Activated naive CD4-positive, alpha-beta T cell treated with anti-CD3 and anti-CD28 coated beads, Interleukin-2, amount 50 U/mL, for 16 hours (primary cell): ENCODE results near the gene SLFN12L.
"Not testable (repeated sequence)": the region's sequence is repeated elsewhere in the genome, so short reads cannot be mapped to it uniquely, and the experiment has no call there.

Experiments
- DNase-seq: peaks from one replicate; pipeline ENCODE4 v3.0.0-alpha.2; 2020

Gene SLFN12L

DNA sequence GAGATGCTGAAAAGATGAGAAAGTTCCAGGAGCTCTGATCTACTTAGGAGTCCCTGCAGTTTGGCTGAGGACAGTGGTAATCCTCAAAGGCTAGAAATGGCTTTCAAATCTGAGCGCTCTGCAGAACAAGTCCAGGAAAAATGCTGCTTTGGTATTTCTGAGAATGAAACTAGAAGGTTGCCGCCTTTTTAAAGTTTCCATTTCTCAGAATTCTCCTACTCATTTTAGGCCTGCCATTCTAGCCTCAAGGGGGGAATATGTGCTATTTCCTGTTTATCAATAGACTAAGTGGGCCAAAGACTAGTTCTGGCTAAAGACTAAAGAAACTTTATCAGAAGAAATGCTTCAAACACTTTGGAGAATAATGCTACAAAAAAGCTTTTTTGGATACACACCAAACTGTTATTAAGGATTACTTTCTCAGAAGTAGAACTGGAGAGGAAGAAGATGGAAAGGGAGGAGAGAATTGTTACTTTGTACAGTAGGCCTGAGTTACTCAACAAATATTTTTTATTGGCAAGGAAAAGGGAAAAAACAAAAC is at the start of gene SLFN12L:
SLFN12L (minus strand) TSS at position 78 of the 541 bp plus-strand sequence. CDS start 15,314 bp downstream, outside the sequence.
- no peak for DNase-seq

DNA sequence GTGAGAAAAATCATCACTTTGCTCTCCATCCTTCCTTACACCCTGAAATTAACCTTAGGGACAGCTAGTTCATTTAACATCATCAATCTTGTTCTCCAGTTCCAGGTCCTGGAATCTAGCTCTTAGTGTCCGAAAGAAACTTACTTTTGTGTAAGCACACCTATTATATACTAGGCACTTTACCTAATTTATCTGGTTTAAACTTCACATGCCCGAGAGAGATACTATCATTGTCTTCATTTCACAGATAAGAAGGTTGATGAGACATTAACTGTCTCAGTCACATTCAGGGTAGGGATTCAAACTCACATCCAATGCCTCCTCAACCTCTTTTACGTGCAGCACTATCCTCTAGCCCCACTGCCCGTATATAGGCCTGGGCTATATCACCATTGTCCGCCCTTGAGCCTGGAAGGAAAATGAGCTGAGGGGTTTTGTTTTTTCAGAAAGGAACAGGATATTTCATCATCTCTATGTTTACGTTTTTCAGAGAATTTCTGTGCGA is 49.1 kb upstream of the SLFN12L start:
- no peak for DNase-seq

DNA sequence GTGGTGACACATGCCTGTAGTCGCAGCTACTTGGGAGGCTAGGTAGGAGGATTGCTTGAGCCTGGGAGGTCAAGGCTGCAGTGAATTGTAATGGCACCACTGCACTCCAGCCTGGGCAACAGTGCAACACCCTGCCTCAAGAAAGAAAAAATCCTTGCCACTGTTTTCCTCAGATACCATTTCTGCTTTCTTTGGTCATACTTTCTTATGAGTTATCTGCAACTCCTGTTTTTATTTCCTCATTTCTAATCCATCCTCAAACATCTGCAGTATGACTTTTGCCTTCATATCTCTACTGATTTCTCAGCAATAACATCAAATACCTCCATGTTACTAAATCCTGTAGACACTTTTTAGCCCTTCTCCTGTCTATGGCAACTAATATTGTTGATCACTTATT is 46.6 kb upstream of the SLFN12L start:
- DNase-seq, result no peak

DNA sequence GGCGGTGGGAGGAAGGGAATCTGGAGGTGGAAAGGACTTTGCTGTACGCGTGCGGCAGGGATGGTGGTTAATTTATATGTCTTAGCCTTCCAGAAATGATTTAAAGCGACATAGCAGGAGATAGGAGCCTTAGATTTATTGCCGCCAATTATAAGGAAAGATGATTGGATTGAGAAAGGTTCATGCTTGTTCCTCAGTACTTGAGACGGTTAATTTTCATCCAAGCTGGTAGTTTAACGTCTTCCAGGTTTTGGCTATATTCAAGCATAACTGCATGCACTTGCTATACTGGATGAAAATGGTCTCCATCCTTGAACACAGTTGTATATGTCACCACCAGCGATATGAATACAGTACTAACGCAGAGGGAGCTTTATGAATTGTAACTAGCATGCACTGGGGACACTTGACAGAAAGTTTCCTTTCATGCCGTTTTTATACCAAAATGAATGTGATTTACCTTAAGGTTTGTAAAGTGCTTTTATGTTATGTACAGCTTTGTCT is 41.5 kb upstream of the SLFN12L start:
- DNase-seq, result no peak

DNA sequence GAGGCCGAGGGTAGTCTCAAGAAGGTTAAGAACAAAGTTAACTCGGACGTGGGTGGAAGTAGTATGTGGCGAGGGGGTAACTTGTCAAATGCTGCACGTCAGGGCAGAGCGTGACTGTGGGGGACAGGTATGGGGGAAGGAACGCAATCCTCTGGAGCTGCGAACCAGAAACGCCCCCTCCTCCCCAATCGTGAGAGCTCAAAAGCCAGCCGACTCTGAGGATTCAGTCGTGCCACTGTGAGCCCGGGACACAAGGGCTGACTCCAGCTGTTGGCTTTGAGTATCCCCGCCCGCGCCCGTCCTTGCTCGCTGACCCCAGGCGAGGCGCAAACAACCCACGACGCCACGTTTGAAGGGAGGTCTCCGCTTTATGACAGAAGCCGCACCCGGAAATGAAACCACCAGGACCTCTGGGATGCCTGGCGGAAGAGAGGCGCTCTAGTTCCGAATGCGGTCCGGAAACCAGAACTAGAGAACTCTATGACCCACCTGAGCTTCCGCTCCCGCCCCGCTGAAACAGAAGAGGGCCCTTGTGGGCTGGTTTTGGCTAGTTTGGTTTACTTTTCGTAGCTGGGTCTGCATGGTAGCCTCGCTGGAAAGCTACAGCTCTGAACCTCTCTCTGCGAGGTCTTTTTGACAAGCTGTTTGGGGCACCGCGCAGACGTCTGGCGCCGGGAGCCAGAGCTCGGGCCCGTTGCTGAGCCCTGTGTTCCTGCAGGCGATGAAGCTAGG is 40.9 kb upstream of the SLFN12L start, which contains the start of gene PEX12:
PEX12 (minus strand) TSS at position 375 of the 732 bp plus-strand sequence. CDS start 550 bp downstream, outside the sequence.
- peak; percentile 87 for DNase-seq

DNA sequence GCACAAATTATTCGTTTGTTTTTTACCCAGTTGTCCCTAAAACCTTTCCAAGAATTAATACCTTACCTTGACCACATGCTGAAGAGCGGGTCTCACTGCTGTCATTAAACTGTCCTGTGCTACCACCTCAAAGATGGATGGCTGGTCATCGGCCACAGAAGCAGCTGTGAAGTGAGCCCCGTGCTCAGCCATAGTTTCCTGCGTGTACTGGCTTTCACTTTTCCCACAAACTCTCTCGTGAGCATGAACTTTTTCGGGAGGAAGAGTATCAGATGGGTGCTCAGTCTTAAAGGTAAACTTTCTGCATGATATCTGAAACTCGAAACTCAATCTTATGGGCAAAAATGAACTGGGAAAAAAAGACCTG is 40.3 kb upstream of the SLFN12L start:
- DNase-seq, result no peak

DNA sequence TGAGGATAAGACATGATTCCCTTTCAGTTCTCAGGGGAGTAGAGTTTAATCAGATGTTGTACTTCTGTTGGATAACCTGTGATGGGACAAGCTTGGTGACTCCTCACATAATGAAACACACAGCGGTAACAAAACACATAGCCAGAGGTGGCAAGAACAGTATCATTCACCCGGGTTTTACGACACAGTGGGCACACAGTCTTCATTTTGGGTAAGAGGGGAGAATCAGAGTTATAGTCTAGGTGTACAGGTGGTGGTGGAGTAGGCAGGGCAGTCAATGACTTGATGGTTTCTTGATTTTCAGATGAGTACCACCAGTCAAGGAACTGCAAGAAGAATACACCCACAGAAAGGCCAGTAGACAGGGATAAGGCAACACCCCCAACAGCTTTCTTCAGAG is 38.3 kb upstream of the SLFN12L start:
- DNase-seq, result no peak

DNA sequence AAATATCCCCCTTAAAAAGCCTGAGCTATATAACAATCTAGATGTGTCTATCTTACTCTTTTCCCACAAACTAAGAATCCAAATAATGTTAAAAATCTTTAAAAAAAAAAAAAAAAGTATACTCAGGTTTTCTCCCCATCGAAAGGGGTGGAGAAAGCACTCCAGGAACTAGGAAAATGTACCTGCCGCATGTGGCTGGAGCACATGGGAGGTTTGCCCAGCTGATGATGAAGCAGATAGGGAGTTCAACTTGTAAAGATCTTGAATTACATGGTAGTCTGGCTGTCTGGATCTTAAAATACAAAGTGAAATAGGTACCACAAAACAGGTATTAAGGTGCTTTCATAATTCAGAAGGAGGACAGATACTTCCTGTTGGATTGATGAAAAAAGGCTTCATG is 31.9 kb upstream of the SLFN12L start:
- no peak for DNase-seq

DNA sequence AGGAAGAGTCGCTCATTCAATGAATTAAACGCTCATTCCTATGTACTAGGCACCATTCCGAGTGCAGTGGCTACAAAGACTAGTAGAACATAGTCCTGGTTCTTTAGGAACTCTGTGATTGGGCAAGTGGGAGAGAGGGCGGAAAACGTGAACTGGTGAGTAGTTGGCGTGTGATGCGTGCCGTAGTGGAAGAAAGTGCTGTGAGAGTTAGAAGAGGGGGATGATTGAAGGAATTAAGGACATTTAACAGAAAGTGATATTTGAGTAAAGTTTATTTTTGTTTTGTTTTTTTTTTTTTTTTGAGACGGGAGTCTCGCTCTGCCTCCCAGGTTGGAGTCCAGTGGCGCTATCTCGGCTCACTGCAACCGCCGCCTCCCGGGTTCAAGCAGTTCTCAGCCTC is 31.1 kb upstream of the SLFN12L start:
- peak; percentile 59 for DNase-seq

DNA sequence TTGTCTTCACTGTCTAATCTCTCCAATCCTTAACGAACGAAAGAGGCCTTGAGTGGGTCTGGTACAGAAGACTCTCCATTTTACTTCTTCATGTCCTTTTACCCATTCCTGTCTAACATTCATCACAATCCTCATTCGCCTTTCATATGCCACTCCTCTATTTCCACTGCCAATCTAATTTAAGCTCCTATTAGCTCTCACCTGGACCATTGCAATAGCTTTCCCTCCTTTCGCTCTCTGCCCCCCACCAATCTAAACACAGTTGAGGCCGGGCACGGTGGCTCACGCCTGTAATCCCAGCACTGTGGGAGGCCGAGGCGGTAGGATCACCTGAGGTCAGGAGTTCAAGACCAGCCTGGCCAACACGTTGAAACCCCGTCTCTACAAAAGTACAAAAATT is 29.5 kb upstream of the SLFN12L start:
- DNase-seq, result no peak

DNA sequence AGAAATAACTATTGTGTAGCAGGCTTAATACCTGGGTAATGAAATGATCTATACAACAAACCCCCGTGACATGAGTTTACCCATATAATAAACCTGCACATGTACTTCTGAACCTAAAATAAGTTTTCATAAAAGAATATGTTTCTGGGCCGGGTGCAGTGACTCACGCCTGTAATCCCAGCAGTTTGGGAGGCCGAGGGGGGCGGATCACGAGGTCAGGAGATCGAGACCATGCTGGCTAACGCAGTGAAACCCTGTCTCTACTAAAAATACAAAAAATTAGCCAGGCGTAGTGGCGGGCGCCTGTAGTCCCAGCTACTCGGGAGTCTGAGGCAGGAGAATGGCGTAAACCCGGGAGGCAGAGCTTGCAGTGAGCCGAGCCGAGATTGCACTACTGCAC is 25.7 kb upstream of the SLFN12L start:
- not testable (repeated sequence) for DNase-seq

DNA sequence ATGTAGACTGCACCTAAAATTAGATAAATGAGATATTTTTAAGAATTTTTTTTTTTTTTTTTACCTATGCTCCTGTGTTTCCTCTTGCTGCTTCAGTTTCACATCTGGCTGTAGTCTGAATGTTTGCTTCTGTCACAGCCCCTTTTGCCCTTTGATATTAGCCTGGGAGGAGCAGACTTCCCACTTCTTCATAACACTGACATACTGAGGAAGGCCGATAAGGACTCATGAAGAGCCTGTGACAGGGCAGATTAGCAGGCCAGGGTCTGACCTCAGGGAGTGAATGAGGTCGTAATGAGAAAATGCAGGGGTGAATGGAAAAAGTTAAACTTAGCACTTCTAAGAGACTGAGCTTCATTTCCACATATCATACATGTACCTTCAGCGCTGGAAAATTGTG is 23.2 kb upstream of the SLFN12L start, which contains the start of gene SLFN14:
SLFN14 (minus strand) TSS at position 117 of the 400 bp plus-strand sequence. CDS start 2,757 bp downstream, outside the sequence.
- DNase-seq, result no peak

DNA sequence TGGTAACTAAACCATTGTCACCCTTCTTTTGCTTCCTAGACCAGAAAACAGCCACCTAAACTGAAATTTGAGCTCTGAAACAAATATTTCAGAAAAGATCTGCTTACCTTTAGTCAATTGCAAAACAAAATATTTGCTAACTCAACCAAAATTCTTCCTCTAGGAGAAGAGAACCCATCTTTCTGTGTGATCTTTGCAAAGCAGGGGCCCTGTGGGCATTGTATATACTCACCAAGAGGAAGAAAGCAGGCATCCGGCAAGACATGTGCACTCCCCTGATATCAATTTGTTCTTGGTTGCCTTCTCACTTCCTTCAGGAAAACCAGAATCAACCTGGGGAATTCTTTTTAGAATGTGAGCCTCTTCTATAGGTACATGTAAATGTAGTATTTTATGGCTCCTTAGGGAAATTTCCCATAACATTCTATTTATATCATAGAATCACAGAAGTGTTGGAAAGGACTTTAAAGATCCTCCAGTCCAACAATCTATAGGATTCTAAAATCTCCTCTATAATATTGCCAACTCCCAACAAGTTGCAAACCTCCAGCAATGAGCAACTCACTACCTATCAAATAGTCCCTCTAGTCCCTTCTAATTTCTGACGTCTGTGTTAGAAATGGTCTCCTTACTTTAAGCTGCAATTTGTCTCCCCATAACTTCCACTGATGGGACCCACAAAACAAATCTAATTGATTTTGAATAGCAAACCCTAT is 22.2 kb upstream of the SLFN12L start:
- DNase-seq, result no peak

DNA sequence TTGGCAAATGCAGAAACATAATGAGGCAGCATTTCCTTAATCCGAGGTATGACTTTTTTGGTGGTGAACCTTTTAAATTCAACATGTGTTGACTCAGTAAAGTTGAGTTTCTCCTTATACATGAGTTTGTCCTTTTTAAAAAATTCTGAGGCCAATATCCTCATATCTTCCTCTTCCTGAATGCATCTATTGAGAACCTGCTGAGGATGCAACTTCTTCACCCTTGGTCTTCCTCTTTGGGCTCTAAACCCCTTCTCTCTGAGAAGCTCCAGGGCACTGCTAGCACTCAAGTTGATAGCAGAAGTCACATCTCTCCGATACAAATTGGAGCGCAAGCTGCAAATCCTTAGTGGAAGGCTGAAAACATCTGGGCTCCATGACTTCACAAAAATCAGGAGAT is 19.9 kb upstream of the SLFN12L start:
- DNase-seq, result no peak

DNA sequence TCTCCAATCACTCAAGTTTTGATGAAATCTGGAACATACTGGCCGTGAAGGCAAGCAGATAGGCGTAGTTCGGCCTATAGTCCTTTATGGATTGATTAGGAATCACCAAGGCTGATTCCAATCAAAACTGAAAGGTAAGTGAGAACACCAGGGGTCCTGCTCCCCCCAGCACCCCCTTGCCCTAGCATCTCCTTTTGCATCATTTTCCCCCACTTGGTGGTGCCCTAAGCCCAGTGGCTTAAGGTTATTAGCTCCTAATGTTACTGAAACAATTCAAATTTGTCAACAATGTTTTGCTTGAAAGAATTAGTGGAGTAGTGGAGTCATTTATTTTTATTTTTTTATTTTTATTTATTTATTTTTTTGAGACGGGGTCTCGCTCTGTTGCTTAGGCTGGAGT is 18.2 kb upstream of the SLFN12L start:
- no peak for DNase-seq

DNA sequence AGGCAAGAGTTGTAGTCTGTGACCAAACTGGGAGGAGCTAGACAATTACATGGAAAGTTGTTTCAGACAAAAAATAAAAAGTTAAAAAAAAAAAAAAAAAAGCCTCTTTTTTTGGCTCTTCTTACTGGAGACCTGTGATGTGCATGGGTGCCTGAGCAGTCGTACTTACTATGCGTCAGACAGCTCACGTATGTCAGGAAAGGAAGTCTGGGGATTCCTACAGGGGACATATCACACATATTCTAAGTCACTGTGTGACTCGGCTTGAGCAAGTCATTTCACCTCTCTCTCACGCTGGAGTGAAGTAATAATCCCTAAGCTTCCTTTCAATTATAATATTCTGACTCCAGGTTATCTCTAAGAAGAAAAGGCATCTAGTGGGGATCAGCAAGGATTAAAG is 17.2 kb upstream of the SLFN12L start:
- no peak for DNase-seq

DNA sequence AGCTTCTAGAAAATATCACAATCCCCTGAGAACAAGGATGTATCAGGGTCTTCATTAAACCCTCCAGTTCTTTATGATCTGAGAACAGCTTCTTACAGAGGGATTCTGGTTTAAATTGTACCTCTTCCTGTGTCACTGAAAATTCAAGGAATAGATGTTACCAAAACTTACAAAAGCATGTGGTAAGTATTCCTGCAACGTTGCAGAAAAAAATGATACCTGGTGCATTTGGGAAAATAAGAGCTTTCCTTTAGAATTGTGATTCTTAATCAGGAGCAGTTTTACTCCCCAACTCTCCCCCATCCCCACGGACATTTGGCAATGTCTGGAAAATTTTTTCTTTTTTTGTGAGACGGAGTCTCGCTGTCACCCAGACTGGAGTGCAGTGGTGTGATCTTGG is 15.8 kb upstream of the SLFN12L start:
- no peak for DNase-seq

DNA sequence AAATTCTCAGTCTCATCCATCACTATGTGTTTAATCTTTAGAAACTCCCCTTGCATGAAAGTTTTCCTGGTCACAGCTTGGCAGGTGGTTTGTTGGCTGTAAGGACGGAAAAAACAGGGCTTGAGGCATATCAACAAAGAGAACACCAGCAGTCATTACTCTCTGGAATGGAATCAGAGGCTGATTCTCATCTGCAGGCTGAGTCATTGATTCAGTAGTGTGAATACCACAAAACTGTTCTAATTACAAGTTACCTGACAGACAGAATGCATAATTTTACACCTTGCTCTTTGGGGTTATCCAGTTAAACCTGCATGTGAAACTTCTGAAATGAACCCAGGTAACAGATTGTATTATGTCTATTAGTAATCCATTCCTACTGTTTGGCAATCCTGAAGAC is 11.5 kb upstream of the SLFN12L start:
- no peak for DNase-seq

DNA sequence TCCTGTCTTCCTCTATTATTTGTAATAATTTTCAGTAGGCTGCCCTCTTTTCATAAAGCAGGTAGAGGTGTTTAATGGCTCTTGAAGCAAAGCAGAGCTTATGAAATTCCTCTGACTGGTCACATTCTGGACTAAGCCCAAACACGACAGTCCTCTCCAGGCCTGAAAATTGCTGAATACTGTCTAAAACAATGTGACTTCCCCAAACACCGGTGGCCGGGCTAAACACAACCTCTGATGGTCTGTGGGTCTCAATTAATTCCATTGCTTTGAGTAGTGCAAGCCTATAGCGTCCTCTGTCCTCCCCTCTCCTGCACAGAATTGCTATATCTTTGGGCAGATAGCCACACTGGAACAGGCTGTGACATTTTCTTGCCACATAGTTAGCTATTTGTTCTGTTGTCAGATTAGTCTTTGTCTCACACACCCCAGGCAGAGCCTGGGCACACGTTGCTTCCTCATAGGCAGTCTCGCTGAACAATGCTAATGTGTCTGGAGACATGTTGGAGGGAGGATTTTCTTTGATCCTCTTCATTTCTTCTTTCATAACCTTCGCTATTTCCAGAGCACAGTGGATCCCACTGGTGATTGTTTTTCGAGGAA is 10.8 kb upstream of the SLFN12L start:
- no peak for DNase-seq

DNA sequence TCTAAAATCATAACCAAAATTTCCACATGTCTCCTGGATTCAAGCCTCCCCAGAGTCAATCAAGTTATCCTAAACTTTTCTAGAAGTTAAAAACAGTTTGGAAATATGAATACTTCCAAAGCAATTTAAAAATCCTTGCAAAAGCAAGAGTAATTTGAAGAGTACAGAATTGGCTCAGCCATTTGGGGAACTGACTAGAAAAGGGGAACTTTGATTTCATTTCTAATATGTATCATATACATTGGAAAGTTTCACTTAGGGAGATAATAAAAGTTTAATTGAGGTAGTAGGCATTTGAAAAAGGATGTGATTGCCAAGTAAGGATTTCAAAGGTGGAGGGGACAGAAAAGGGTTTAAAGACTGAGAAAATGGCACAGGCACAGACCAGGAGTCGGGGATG is 9.0 kb upstream of the SLFN12L start:
- no peak for DNase-seq

DNA sequence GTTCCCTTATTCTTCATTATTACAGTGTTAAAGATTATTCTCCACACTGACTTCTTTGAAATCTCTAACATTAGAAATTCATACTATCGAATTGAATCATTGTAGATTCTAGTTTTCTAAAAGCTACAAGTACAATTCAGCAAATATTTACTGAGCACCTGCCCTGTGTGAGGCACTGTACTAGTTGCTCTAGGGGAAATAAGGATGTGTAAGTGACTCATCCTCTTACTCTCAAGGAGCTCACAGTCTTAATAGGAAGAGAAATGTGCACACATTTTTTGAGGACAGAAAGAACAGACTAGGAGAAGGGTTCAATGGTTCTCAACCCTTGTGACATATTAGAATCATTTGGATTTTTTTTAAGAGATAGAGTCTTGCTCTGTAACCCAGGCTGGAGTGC is 7.7 kb upstream of the SLFN12L start:
- DNase-seq, result no peak

DNA sequence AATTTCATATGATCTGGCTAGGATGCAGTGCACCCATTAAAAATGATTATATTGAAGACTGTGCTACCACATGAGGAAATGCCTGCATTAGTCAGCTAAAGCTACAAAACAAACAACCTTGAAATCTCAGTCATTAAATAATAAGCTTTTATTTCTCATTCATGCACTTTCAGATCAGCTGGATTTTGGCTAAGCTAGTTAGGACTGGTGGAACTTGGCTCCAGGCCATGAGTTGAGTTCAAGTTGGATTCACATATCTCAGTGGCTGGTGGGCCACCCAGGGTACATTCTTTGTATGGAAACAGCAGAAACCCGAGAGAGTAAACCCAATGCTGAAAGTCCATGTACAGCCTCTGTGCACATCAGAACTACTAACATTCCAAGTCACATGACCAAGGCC is 6.4 kb upstream of the SLFN12L start:
- no peak for DNase-seq

DNA sequence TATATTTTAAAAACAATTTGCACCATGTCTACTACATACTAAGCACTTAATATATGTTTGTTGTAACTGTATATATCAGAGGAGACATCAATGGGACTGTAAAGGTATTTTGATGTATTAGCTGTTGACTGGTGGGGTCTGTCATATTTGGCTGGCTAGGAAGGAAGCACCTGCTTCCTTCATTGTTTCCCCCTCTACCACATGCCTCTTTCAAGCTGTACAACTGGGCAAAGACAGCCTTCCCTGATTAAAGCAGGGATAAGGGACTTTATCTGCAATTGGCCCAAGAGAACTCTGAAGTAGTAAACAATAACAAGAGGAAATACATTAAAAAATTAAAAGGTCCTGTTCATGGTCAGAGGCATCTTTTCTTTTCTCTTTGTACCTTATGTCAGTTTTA is 5.5 kb upstream of the SLFN12L start:
- no peak for DNase-seq
